ENCODE measurements around the gene ASB17. TPM values are rescaled to one million over a fixed set of nuclear protein-coding genes. Genes with fewer than 3 reads are reported as not detected.

The ASB17 gene
- total and polyA plus RNA-seq, 2 experiments from 2014 or later = not detected

- ATAC-seq (no peak), DNase-seq (ENCODE audit: low spot score) (no peak)
- Mint-ChIP-seq H3K4me1 (peaks cover 4% of the 10 kb centered on the region), H3K27me3 (ENCODE audit: insufficient read depth, low read depth, poor library complexity) (no peaks in the 10 kb centered on the region), H3K9me3 (no peaks in the 10 kb centered on the region), H3K36me3 (ENCODE audit: low read depth) (no peaks in the 10 kb centered on the region), H3K4me3 (no peak overlapping the region), H3K27ac (no peak overlapping the region)
- no peaks in the 10 kb centered on the region for H3K4me1 ChIP-seq (ENCODE audit: insufficient read depth)
- H3F3A ChIP-seq (replicated peaks; ENCODE audit: low read depth) = no peaks in the 10 kb centered on the region
- H3K9me2 ChIP-seq (ENCODE audit: insufficient read depth) = no peaks in the 10 kb centered on the region
- no peaks in the 10 kb centered on the region for H4K20me1 ChIP-seq (replicated peaks; ENCODE audit: insufficient read depth)
- H3K27me3 ChIP-seq (ENCODE audit: insufficient read depth) = no peaks in the 10 kb centered on the region
- no peak for TF ChIP-seq EZH2phosphoT487 (IDR thresholded peaks at IDR 0.05; ENCODE audit: unreplicated experiment)
- TF ChIP-seq ZNF114 (CRISPR knock-in tag; IDR thresholded peaks at IDR 0.05) = no peak
- no peak for TF ChIP-seq ETS1 (IDR thresholded peaks at IDR 0.05)
- no peak for TF ChIP-seq EZH2 (IDR thresholded peaks at IDR 0.05; ENCODE audit: low read depth, unreplicated experiment)
- no peak for TF ChIP-seq STAT1 (IDR thresholded peaks at IDR 0.05; ENCODE audit: unreplicated experiment)
- no peak for TF ChIP-seq CREB1 (CRISPR knock-in tag; IDR thresholded peaks at IDR 0.05; ENCODE audit: low read depth)
- TF ChIP-seq REST (IDR thresholded peaks at IDR 0.05; ENCODE audit: unreplicated experiment) = no peak
- TF ChIP-seq ZNF462 (CRISPR knock-in tag; IDR thresholded peaks at IDR 0.05) = no peak
- TF ChIP-seq CTCF (conservative IDR thresholded peaks at IDR 0.05; ENCODE audit: low read depth in 2 of 2) = no peak
- no peak overlapping the region for H3K4me2 ChIP-seq
- H3K36me3 ChIP-seq (ENCODE audit: insufficient read depth) = no peaks in the 10 kb centered on the region
- H3K79me2 ChIP-seq (replicated peaks; ENCODE audit: insufficient read depth) = no peaks in the 10 kb centered on the region
- no peak overlapping the region for H2AFZ ChIP-seq
- H3K27ac ChIP-seq (ENCODE audit: low read depth) = no peak overlapping the region
- H3K4me3 ChIP-seq = no peak overlapping the region
Observed at GRCh38 chr1:75969550-75969949, 37.3 kb upstream of the ASB17 start.
